Kidney capillary endothelial cell (primary cell): ENCODE measurements around the gene NADSYN1.
A peak's percentile ranks its signal among the peaks of the same experiment; 100 is the strongest.
"Not testable (repeated sequence)": the region's sequence is repeated elsewhere in the genome, so short reads cannot be mapped to it uniquely, and the experiment has no call there.

Experiments
- DNase-seq: peaks from one replicate; pipeline ENCODE4 v3.0.0-alpha.2; 2018; ENCODE audit warnings: low spot score

NADSYN1 gene

GRCh38 chr11:71453037-71453917 lies at the start of gene NADSYN1:
NADSYN1 (plus strand) TSS chr11:71453203; CDS start chr11:71453297, 94 bp downstream.
- DNase-seq: peak; percentile 95

- DNase-seq: no peak
These were observed 48.8 kb upstream of the NADSYN1 start for GRCh38 chr11:71404209-71404608.

- DNase-seq: no peak
These were observed 46.3 kb upstream of the NADSYN1 start for GRCh38 chr11:71406681-71407080.

GRCh38 chr11:71407356-71407755 lies 45.6 kb upstream of the NADSYN1 start:
- no peak for DNase-seq

GRCh38 chr11:71408826-71409225 lies 44.2 kb upstream of the NADSYN1 start:
- no peak for DNase-seq

- no peak for DNase-seq
These were observed 42.5 kb upstream of the NADSYN1 start for GRCh38 chr11:71410363-71410966.

GRCh38 chr11:71414645-71415044 lies 38.4 kb upstream of the NADSYN1 start:
- DNase-seq: no peak

GRCh38 chr11:71418643-71419042 lies 34.4 kb upstream of the NADSYN1 start:
- no peak for DNase-seq

- DNase-seq: peak; percentile 15
These were observed 32.4 kb upstream of the NADSYN1 start for GRCh38 chr11:71420455-71421241.

- no peak for DNase-seq
These were observed 31.5 kb upstream of the NADSYN1 start for GRCh38 chr11:71421392-71421950.

- not testable (repeated sequence) for DNase-seq
These were observed 30.7 kb upstream of the NADSYN1 start for GRCh38 chr11:71422318-71422717.

GRCh38 chr11:71423181-71423790 lies 29.7 kb upstream of the NADSYN1 start:
- no peak for DNase-seq

GRCh38 chr11:71425409-71425808 lies 27.6 kb upstream of the NADSYN1 start:
- no peak for DNase-seq

GRCh38 chr11:71425860-71426259 lies 27.1 kb upstream of the NADSYN1 start:
- no peak for DNase-seq

GRCh38 chr11:71426413-71426812 lies 26.6 kb upstream of the NADSYN1 start:
- DNase-seq: no peak

- DNase-seq: no peak
These were observed 24.1 kb upstream of the NADSYN1 start for GRCh38 chr11:71428861-71429435.

GRCh38 chr11:71429701-71430100 lies 23.3 kb upstream of the NADSYN1 start:
- DNase-seq: no peak

- no peak for DNase-seq
These were observed 22.8 kb upstream of the NADSYN1 start for GRCh38 chr11:71430166-71430565.

- DNase-seq: no peak
These were observed 21.7 kb upstream of the NADSYN1 start for GRCh38 chr11:71431271-71431670.

GRCh38 chr11:71432761-71433647 lies 20.0 kb upstream of the NADSYN1 start:
- no peak for DNase-seq
